Body of pancreas (tissue), 4 donors: ENCODE data around the gene IGFN1. TPM values are rescaled to one million over a fixed set of nuclear protein-coding genes. Genes with fewer than 3 reads are reported as not detected.
A peak's percentile ranks its signal among the peaks of the same experiment; 100 is the strongest.

ENCODE experiments used
- ATAC-seq: fragments of 150-250 bp; one replicate; pipeline ENCODE4 v1.9.1; 2016
- DNase-seq, 4 donors: peaks; one replicate each; pipeline ENCODE4 v3.0.0-alpha.2; 2019
- H3K27ac ChIP-seq, 4 donors: fragments of 200-600 bp; sonication (generic); 1 replicate in 3 of 4; 2 replicates in 1 of 4; pipeline versions ENCODE4 v1.5.1 to v1.6.1; 2016 to 2019; ENCODE audit warnings: mild to moderate bottlenecking in 1 of 4, mixed read lengths in 1 of 4, moderate library complexity in 1 of 4
- H3K27me3 ChIP-seq, 2 donors: fragments of 200-600 bp; sonication (generic); one replicate each; pipeline ENCODE4 v1.6.0; 2016; ENCODE audit warnings: mild to moderate bottlenecking in 1 of 2
- H3K36me3 ChIP-seq, 2 donors: fragments of 200-600 bp; sonication (generic); replicated peaks in 1 of 2; 2 replicates each; pipeline ENCODE4 v1.5.1; 2016; ENCODE audit warnings: low read depth in 2 of 2; ENCODE audit not compliant: insufficient read depth in 1 of 2
- H3K4me1 ChIP-seq: fragments of 200-600 bp; sonication (generic); one replicate; pipeline ENCODE4 v1.6.0; 2016
- H3K4me3 ChIP-seq, 2 donors: fragments of 200-600 bp; sonication (generic); 1 replicate in 1 of 2; 2 replicates in 1 of 2; pipeline ENCODE4 v1.5.1; 2016 to 2019
- H3K9me3 ChIP-seq, 3 donors: fragments of 200-600 bp; sonication (generic); 1 replicate in 2 of 3; 2 replicates in 1 of 3; pipeline ENCODE4 v1.5.1; 2016
- POLR2A ChIP-seq, 3 donors: fragments of 450-650 bp; IDR thresholded peaks; one replicate each; pipeline ENCODE4 v1.6.1; 2016; ENCODE audit warnings: antibody characterized with exemption in 3 of 3, mild to moderate bottlenecking in 2 of 3
- WGBS, 2 donors: methylation state at CpG; one replicate each; pipeline ENCODE4 v1.1.5; 2017; 5-methylcytosine and 5-hydroxymethylcytosine counted together
- intact Hi-C: fragments of 100-400 bp; cut with DNase I; formaldehyde crosslinking; loops from one replicate; pipeline ENCODE4 v1.15.1; 2023
- total RNA-seq, 2 donors: library from RNA; depleted of rRNA; stranded (reverse); fragments of >200 nt; gene quantifications; one replicate each; pipeline ENCODE4 v1.1.0, GENCODE V29; 2016
- TF ChIP-seq, protein P1 (sequence below), 7 experiments: fragments of 450-650 bp in 4 of 7; fragments of 200-600 bp in 3 of 7; sonication (generic) in 3 of 7; IDR thresholded peaks; one replicate each; pipeline ENCODE4 v1.5.1; 2016 to 2019; ENCODE audit warnings: antibody characterized with exemption in 7 of 7

IGFN1 gene
- total RNA-seq, 2 donors from 2014 or later: 6.9 to 23.1 TPM

DNA sequence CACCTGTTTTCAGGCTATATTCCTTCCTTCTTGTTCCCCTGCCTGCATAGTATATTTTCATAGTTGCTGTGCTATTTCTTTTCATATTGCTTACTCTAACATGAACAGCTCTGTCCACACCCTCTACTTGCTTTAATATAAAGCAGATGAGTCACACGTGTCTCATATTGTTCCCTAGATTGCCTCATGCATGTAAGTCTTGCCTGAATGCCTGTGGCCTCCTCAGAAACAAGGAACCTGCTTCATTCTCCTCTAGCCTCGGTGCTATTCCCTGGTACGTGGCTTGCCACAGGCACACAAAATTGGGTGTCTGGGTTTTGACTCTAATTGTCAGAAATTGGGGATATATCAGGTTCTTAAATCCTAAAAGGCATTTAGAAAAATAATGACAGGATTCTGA lies 76.2 kb downstream of the IGFN1 start:
- no peak overlapping the region for H3K27ac ChIP-seq
- DNase-seq (no peak), ATAC-seq (no peak)

DNA sequence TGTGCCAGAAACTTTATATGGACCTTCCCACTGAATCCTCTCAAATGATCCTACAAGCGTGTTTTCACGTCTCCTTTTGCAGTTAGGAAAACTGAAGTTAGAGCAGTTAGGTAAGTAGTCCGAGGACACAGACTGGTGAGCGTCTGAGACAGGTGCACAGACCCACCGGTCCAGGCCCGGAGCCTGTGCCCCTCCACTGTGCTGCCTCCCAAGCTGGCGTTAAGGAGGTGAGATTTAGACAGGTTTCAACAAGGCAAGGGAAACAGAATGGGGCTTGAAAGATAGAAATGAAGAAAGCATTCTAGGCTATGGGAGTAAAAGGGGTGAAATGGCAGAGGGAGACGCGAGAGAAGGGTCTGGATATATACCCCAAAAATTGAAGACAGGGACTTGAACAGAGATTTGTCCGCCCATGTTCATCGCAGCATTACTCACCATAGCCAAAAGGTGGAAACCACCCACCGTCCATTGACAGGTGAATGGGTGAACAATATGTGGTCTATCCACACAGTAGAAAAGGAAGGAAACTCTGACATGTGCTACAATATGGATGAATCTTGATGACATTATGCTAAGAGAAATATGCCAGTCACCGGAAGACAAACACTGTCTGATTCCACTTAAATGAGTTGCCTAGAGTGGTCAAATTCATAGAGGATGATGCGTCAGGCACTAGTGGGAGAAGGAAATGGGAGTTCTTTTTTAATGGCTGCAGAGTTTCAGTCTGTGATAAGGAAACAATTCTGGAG lies 77.0 kb downstream of the IGFN1 start:
- Histone ChIP-seq H3K4me1 (no peaks in the 10 kb centered on the region), H3K27me3 (no peaks in the 10 kb centered on the region), H3K27ac (no peak overlapping the region), H3K9me3 (no peaks in the 10 kb centered on the region), H3K36me3 (no peaks in the 10 kb centered on the region), H3K4me3 (no peak overlapping the region)
- DNase-seq: no peak
- intact Hi-C loops: no loop called here
- WGBS, 2 donors: 80 to 83% methylated on average over 14 of the region's 14 CpGs
- TF ChIP-seq, protein P1, sequence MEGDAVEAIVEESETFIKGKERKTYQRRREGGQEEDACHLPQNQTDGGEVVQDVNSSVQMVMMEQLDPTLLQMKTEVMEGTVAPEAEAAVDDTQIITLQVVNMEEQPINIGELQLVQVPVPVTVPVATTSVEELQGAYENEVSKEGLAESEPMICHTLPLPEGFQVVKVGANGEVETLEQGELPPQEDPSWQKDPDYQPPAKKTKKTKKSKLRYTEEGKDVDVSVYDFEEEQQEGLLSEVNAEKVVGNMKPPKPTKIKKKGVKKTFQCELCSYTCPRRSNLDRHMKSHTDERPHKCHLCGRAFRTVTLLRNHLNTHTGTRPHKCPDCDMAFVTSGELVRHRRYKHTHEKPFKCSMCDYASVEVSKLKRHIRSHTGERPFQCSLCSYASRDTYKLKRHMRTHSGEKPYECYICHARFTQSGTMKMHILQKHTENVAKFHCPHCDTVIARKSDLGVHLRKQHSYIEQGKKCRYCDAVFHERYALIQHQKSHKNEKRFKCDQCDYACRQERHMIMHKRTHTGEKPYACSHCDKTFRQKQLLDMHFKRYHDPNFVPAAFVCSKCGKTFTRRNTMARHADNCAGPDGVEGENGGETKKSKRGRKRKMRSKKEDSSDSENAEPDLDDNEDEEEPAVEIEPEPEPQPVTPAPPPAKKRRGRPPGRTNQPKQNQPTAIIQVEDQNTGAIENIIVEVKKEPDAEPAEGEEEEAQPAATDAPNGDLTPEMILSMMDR (IDR thresholded peaks at IDR 0.05): no peak
- TF ChIP-seq POLR2A (IDR thresholded peaks at IDR 0.05): no peak
- ATAC-seq: no peak

More for the DNA sequence above, 76.2 kb downstream of the IGFN1 start:
- Histone ChIP-seq H3K27me3 (no peaks in the 10 kb centered on the region), H3K9me3 (no peaks in the 10 kb centered on the region), H3K4me3 (no peak overlapping the region), H3K4me1 (no peaks in the 10 kb centered on the region), H3K36me3 (no peaks in the 10 kb centered on the region)
- intact Hi-C loops: no loop called here
- 56 to 64% methylated on average over 3 of the region's 3 CpGs for WGBS, 2 donors
- TF ChIP-seq POLR2A (IDR thresholded peaks at IDR 0.05): no peak
- TF ChIP-seq, protein P1 (IDR thresholded peaks at IDR 0.05): no peak

DNA sequence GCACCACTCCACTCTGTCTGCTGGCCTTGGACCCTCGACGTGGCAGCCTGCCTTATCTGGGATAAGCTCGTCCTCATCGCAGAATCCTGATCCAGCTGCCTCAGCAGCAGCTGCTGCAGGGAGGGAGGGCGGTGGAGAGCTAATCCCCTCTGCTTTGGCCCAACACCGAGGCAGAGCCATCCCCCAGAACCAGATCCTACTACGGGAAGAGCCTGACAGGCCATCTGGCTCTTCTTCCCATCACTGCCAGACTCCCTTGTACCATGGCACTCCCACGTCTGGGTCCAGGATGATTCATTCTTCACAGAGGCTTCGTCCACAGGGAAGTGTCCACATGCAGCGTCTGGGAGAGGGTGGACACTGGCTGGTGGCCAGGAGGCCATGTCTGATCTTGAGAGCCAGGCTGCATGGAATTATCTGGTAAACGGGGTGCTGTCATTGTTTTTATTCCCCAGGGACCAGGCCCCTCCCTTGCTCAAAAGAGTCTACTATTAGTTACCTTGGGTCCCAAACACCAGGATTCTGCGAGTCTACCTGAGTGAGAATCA lies 78.1 kb downstream of the IGFN1 start:
- Histone ChIP-seq H3K36me3 (no peaks in the 10 kb centered on the region), H3K9me3 (no peaks in the 10 kb centered on the region), H3K4me3 (no peak overlapping the region), H3K27ac (no peak overlapping the region), H3K27me3 (no peaks in the 10 kb centered on the region), H3K4me1 (no peaks in the 10 kb centered on the region)
- WGBS, 2 donors: 29 to 30% methylated on average over 11 to 12 of the region's 12 CpGs
- intact Hi-C loops: no loop called here
- ATAC-seq (peak; percentile 24), DNase-seq (peak in 2 of 4 donors; percentile 33 to 35)
- no peak for TF ChIP-seq POLR2A (IDR thresholded peaks at IDR 0.05)
- TF ChIP-seq, protein P1 (IDR thresholded peaks at IDR 0.05): no peak

DNA sequence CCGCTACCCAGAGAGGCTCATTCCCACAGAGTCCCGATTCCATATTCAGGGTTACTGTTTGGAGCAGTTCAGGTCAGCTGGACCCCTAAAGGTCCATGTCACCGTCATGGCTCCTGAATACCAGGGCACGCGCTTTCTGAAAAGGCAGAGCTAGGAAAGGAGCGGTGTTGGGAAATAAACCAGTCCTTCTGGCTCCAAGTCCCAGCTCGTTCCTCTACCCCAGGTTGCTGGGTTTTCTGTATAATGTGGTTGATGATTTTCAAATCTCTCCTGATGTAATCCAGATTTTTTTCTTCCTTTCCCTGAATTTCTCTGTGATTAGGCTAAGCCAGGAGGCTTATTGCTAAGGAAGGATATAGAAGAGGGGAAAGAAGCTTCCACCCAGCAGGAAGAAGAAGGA lies 78.7 kb downstream of the IGFN1 start:
- Histone ChIP-seq H3K9me3 (no peaks in the 10 kb centered on the region), H3K4me1 (no peaks in the 10 kb centered on the region), H3K27ac (no peak overlapping the region), H3K36me3 (no peaks in the 10 kb centered on the region), H3K27me3 (no peaks in the 10 kb centered on the region), H3K4me3 (no peak overlapping the region)
- no peak for ATAC-seq
- intact Hi-C loops: no loop called here
- TF ChIP-seq POLR2A (IDR thresholded peaks at IDR 0.05): no peak
- no peak for DNase-seq
- 79% methylated on average over 7 of the region's 7 CpGs for WGBS, 2 donors

GRCh38 chr1:201269900-201270410 lies 79.3 kb downstream of the IGFN1 start:
- Histone ChIP-seq H3K27me3 (no peaks in the 10 kb centered on the region), H3K4me3 (no peak overlapping the region), H3K36me3 (no peaks in the 10 kb centered on the region), H3K4me1 (no peaks in the 10 kb centered on the region), H3K9me3 (no peaks in the 10 kb centered on the region), H3K27ac (no peak overlapping the region)
- TF ChIP-seq POLR2A (IDR thresholded peaks at IDR 0.05): no peak
- TF ChIP-seq, protein P1 (IDR thresholded peaks at IDR 0.05): no peak
- WGBS, 2 donors: 59 to 75% methylated on average over 6 of the region's 6 CpGs
- DNase-seq: no peak
- ATAC-seq: no peak
- intact Hi-C loops: no loop called here
